Mucosa of descending colon (tissue), 3 donors: ENCODE data around the gene GALR1. TPM values are rescaled to one million over a fixed set of nuclear protein-coding genes. Genes with fewer than 3 reads are reported as not detected.
A peak's percentile ranks its signal among the peaks of the same experiment; 100 is the strongest.

Experiments used
- ATAC-seq: fragments of 200-7000 bp; cut with Tn5 transposase; one replicate; pipeline ENCODE4 v1.9.1; 2020; ENCODE audit warnings: mild to moderate bottlenecking, moderate library complexity
- DNase-seq, 3 donors: peaks; one replicate each; pipeline ENCODE4 v3.0.0-alpha.2; 2020
- H3K36me3 ChIP-seq: fragments of 200-600 bp; one replicate; pipeline ENCODE4 v1.8.0; 2021; ENCODE audit warnings: low read depth, mild to moderate bottlenecking
- H3K4me1 ChIP-seq: fragments of 200-600 bp; one replicate; pipeline ENCODE4 v1.8.0; 2021; ENCODE audit warnings: low read depth, mild to moderate bottlenecking
- H3K4me3 ChIP-seq: fragments of 200-600 bp; one replicate; pipeline ENCODE4 v1.8.0; 2021; ENCODE audit warnings: mild to moderate bottlenecking
- H3K9me3 ChIP-seq: fragments of 200-600 bp; one replicate; pipeline ENCODE4 v1.8.0; 2021; ENCODE audit warnings: mild to moderate bottlenecking
- CTCF ChIP-seq: fragments of 200-600 bp; IDR thresholded peaks from one replicate; pipeline ENCODE4 v1.8.0; 2022; ENCODE audit warnings: antibody characterized with exemption, mild to moderate bottlenecking
- intact Hi-C, 2 donors: fragments of 100-400 bp; cut with DNase I in 1 of 2; cut with micrococcal nuclease in 1 of 2; formaldehyde crosslinking; loops; one replicate each; pipeline versions ENCODE4 v1.11.0 to v1.11.1; 2022; cut with DNase I, micrococcal nuclease
- total RNA-seq, 3 donors: library from RNA; stranded (reverse); fragmentation: NEBNext Ultra II Directional in 2 of 3; extraction: Animal tissue kit (Norgen Biotek cat#: 25700) in 2 of 3; gene quantifications; one replicate each; pipeline versions ENCODE4 v1.2.1 to v1.2.4, GENCODE V29; 2021 to 2023
- donor health status: DM: no; HTN: no; CAD: no; lungs with moderate emphysema.
- donor health status: DM: no; HTN: no; CAD: no.
- donor health status: DM: no; HTN: yes; CAD: no.

Gene GALR1
- total RNA-seq, 3 donors from 2014 or later: 0.05 to 0.92 (median 0.06) TPM

GRCh38 chr18:77314952-77315351, 65.3 kb downstream of the GALR1 start:
- peak; percentile 61 for ATAC-seq
- intact Hi-C loops: no loop called here
- Histone ChIP-seq H3K9me3 (no peaks in the 10 kb centered on the region), H3K4me3 (no peak overlapping the region), H3K36me3 (no peaks in the 10 kb centered on the region), H3K4me1 (no peaks in the 10 kb centered on the region)
- no peak for TF ChIP-seq CTCF
- no peak for DNase-seq

GRCh38 chr18:77316008-77316407, 66.4 kb downstream of the GALR1 start:
- no peaks in the 10 kb centered on the region for H3K9me3 ChIP-seq
- DNase-seq: no peak
- intact Hi-C loops: no loop called here
- no peak for ATAC-seq
- no peak for TF ChIP-seq CTCF
- no peak overlapping the region for H3K4me3 ChIP-seq
- no peaks in the 10 kb centered on the region for H3K4me1 ChIP-seq
- H3K36me3 ChIP-seq: no peaks in the 10 kb centered on the region

- Histone ChIP-seq H3K4me1 (no peaks in the 10 kb centered on the region), H3K4me3 (no peak overlapping the region), H3K36me3 (no peaks in the 10 kb centered on the region), H3K9me3 (no peaks in the 10 kb centered on the region)
- DNase-seq (no peak), ATAC-seq (no peak)
- TF ChIP-seq CTCF: no peak
- intact Hi-C loops: no loop called here
Measured at GRCh38 chr18:77316641-77317040, 67.0 kb downstream of the GALR1 start.

- DNase-seq (no peak), ATAC-seq (no peak)
- H3K36me3 ChIP-seq: no peaks in the 10 kb centered on the region
- intact Hi-C loops: no loop called here
- no peak for TF ChIP-seq CTCF
- no peak overlapping the region for H3K4me3 ChIP-seq
- no peaks in the 10 kb centered on the region for H3K9me3 ChIP-seq
- no peaks in the 10 kb centered on the region for H3K4me1 ChIP-seq
Measured at GRCh38 chr18:77320971-77321559, 71.4 kb downstream of the GALR1 start.

- H3K36me3 ChIP-seq: no peaks in the 10 kb centered on the region
- no peaks in the 10 kb centered on the region for H3K9me3 ChIP-seq
- TF ChIP-seq CTCF: no peak
- no peak overlapping the region for H3K4me3 ChIP-seq
- H3K4me1 ChIP-seq: no peaks in the 10 kb centered on the region
- ATAC-seq (peak; percentile 99), DNase-seq (peak in 2 of 3 donors; percentile 51 to 58)
- intact Hi-C loops: no loop called here
Measured at GRCh38 chr18:77321823-77322805, 72.5 kb downstream of the GALR1 start.
